Measurements from ENCODE around the gene ANKDD1B. TPM values are rescaled to one million over a fixed set of nuclear protein-coding genes. Genes with fewer than 3 reads are reported as not detected.
"Not testable (repeated sequence)": the region's sequence is repeated elsewhere in the genome, so short reads cannot be mapped to it uniquely, and the experiment has no call there.

The ANKDD1B gene
- total RNA-seq, 4 donors from 2014 or later, result 0.45 to 2.2 (median 1.8) TPM

DNA sequence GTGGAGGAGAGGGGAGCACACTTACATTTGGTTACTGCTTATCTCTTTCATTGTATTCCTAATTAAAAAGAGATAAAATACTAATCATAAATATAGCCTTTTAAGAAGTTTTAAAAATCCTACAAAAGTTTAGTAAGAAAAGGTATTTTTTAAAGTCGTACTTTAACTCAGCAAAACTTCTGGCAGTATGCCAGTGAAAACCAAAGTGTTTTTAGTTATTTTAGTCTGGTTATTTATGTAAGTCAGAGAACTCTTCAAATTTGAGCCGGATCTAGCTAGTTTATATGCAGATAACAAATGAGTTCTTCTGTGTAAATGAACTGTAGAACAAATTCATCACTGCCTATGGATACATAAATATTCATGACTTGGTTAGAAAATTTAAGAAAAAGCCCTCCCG lies 36.5 kb upstream of the ANKDD1B start:
- Histone ChIP-seq H3K36me3 (peaks cover 23% of the 10 kb centered on the region), H3K9me3 (no peaks in the 10 kb centered on the region), H3K27me3 (no peaks in the 10 kb centered on the region), H3K4me1 (peaks cover 8% of the 10 kb centered on the region), H3K27ac (no peak overlapping the region), H3K4me3 (no peak overlapping the region)
- DNase-seq (ENCODE audit: low spot score in 2 of 2), result no peak
- TF ChIP-seq EP300 (IDR thresholded peaks at IDR 0.05) (no peak), POLR2A (IDR thresholded peaks at IDR 0.05) (no peak), POLR2AphosphoS5 (IDR thresholded peaks at IDR 0.05) (no peak)
- TF ChIP-seq, protein P1, sequence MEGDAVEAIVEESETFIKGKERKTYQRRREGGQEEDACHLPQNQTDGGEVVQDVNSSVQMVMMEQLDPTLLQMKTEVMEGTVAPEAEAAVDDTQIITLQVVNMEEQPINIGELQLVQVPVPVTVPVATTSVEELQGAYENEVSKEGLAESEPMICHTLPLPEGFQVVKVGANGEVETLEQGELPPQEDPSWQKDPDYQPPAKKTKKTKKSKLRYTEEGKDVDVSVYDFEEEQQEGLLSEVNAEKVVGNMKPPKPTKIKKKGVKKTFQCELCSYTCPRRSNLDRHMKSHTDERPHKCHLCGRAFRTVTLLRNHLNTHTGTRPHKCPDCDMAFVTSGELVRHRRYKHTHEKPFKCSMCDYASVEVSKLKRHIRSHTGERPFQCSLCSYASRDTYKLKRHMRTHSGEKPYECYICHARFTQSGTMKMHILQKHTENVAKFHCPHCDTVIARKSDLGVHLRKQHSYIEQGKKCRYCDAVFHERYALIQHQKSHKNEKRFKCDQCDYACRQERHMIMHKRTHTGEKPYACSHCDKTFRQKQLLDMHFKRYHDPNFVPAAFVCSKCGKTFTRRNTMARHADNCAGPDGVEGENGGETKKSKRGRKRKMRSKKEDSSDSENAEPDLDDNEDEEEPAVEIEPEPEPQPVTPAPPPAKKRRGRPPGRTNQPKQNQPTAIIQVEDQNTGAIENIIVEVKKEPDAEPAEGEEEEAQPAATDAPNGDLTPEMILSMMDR (IDR thresholded peaks at IDR 0.05), result no peak
- 67% methylated on average over 3 of the region's 3 CpGs for WGBS

DNA sequence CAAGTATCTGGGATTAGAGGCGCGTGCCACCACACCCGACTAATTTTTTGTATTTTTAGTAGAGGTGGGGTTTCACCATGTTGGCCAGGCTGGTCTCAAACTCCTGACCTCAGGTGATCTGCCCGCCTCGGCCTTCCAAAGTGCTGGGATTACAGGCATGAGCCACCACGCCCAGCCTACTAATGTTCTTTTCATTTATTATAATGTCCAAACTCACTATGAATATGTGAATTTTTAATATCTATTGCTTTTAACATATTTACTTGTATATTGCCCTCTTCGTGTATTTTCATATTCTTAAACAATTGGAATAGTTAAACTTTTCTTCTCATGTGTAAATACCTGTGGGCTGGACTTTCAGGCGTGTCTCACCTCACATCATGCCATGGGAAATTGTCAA lies 33.0 kb upstream of the ANKDD1B start:
- WGBS, result 92% methylated on average over 8 of the region's 8 CpGs
- H3K36me3 ChIP-seq, result peaks cover 35% of the 10 kb centered on the region

GRCh38 chr5:75584641-75585040 lies 26.6 kb upstream of the ANKDD1B start:
- no peak for DNase-seq (ENCODE audit: low spot score in 2 of 2)
- TF ChIP-seq POLR2AphosphoS5 (IDR thresholded peaks at IDR 0.05), result no peak
- TF ChIP-seq POLR2A (IDR thresholded peaks at IDR 0.05), result no peak
- no peak for TF ChIP-seq EP300 (IDR thresholded peaks at IDR 0.05)
- TF ChIP-seq, protein P1 (IDR thresholded peaks at IDR 0.05), result no peak
- WGBS, result 77% methylated on average over 2 of the region's 2 CpGs
- Histone ChIP-seq H3K36me3 (peaks cover 23% of the 10 kb centered on the region), H3K9me3 (no peaks in the 10 kb centered on the region), H3K4me1 (no peaks in the 10 kb centered on the region), H3K27me3 (no peaks in the 10 kb centered on the region), H3K27ac (no peak overlapping the region), H3K4me3 (no peak overlapping the region)

More for the DNA sequence above, 33.0 kb upstream of the ANKDD1B start:
- DNase-seq (ENCODE audit: low spot score in 2 of 2); H3K4me3 ChIP-seq; H3K27ac ChIP-seq; H3K4me1 ChIP-seq; H3K27me3 ChIP-seq; H3K9me3 ChIP-seq: not testable (repeated sequence)

DNA sequence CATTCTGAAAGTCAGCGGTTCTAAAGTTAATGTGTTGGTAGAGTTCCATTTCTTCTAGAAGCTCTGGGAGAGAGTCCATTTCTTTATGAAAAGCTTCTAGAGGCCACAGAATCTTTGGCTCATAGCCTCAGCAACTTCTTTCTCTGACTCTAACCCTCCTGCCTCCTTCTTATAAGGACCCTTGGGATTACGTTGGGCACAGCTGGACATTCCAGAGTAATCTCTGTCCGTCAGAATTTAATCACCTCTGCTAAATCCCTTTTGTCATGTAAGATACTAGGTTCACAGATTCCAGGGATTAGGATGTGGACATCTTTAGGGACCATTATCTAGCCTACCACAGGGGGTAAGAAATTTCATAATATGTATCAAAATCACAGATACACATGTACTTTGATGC lies 22.6 kb upstream of the ANKDD1B start:
- WGBS, result 92% methylated on average over 3 of the region's 3 CpGs
- Histone ChIP-seq H3K27ac (no peak overlapping the region), H3K27me3 (no peaks in the 10 kb centered on the region), H3K4me3 (no peak overlapping the region), H3K4me1 (no peaks in the 10 kb centered on the region), H3K36me3 (peaks cover 33% of the 10 kb centered on the region), H3K9me3 (no peaks in the 10 kb centered on the region)
- no peak for DNase-seq (ENCODE audit: low spot score in 2 of 2)
- TF ChIP-seq POLR2A (IDR thresholded peaks at IDR 0.05), result no peak
- TF ChIP-seq, protein P1 (IDR thresholded peaks at IDR 0.05), result no peak
- TF ChIP-seq EP300 (IDR thresholded peaks at IDR 0.05), result no peak
- TF ChIP-seq POLR2AphosphoS5 (IDR thresholded peaks at IDR 0.05), result no peak

- no peak overlapping the region for H3K27ac ChIP-seq
These were observed 10.7 kb upstream of the ANKDD1B start for GRCh38 chr5:75600535-75600934.

More at GRCh38 chr5:75600535-75600934, 10.7 kb upstream of the ANKDD1B start:
- no peaks in the 10 kb centered on the region for H3K27me3 ChIP-seq
- no peak for TF ChIP-seq EP300 (IDR thresholded peaks at IDR 0.05)
- TF ChIP-seq POLR2A (IDR thresholded peaks at IDR 0.05), result no peak
- TF ChIP-seq, protein P1 (IDR thresholded peaks at IDR 0.05), result no peak
- no peak for TF ChIP-seq POLR2AphosphoS5 (IDR thresholded peaks at IDR 0.05)
- H3K36me3 ChIP-seq, result peaks cover 29% of the 10 kb centered on the region
- no peaks in the 10 kb centered on the region for H3K9me3 ChIP-seq
- no peak for DNase-seq (ENCODE audit: low spot score in 2 of 2)
- H3K4me1 ChIP-seq, result no peaks in the 10 kb centered on the region
- no peak overlapping the region for H3K4me3 ChIP-seq
